ENCODE data around the gene ANKRD34C. TPM values are rescaled to one million over a fixed set of nuclear protein-coding genes. Genes with fewer than 3 reads are reported as not detected.
"Not testable (repeated sequence)": the region's sequence is repeated elsewhere in the genome, so short reads cannot be mapped to it uniquely, and the experiment has no call there.

Gene ANKRD34C
- polyA plus RNA-seq, 1 donor (not counting 4 experiments of a cell fraction or from before 2014, with no cell fraction given), result not detected

GRCh38 chr15:79315623-79316328 is 33.3 kb downstream of the ANKRD34C start:
- DNase-seq (ENCODE audit: low read depth, low spot score) (no peak), FAIRE-seq (no peak)
- Histone ChIP-seq H3K36me3 (ENCODE audit: control insufficient read depth in 2 of 2, extremely low read depth in 1 of 2, insufficient read depth in 2 of 2, low read length in 2 of 2) (peaks cover 27 to 43% of the 10 kb centered on the region in 2 experiments), H3K9me1 (ENCODE audit: control insufficient read depth, extremely low read depth, insufficient read depth, low read length) (no peaks in the 10 kb centered on the region), H2AFZ (ENCODE audit: control insufficient read depth, low read length) (no peak overlapping the region), H4K20me1 (ENCODE audit: control insufficient read depth, extremely low read depth, insufficient read depth, low read length) (no peaks in the 10 kb centered on the region), H3K27me3 (ENCODE audit: control insufficient read depth, extremely low read depth, insufficient read depth, low read length) (no peaks in the 10 kb centered on the region), H3K9me3 (ENCODE audit: control insufficient read depth, low read depth, low read length) (no peaks in the 10 kb centered on the region), H3K79me2 (ENCODE audit: control insufficient read depth, insufficient read depth, low read length) (peaks cover 75% of the 10 kb centered on the region), H3K9ac (ENCODE audit: control insufficient read depth, extremely low read depth, insufficient read depth, low read length) (no peak overlapping the region), H3K4me3 (ENCODE audit: control insufficient read depth in 2 of 3, extremely low read depth in 1 of 3, insufficient read depth in 2 of 3, low read depth in 1 of 3, low read length in 3 of 3) (no peak overlapping the region), H3K4me2 (ENCODE audit: control insufficient read depth, extremely low read depth, insufficient read depth, low read depth, low read length) (no peak overlapping the region), H3K4me1 (ENCODE audit: control insufficient read depth, extremely low read depth, insufficient read depth, low read length) (peaks cover 30% of the 10 kb centered on the region), H3K27ac (ENCODE audit: control insufficient read depth, insufficient read depth, low read length) (no peak overlapping the region)
- TF ChIP-seq, protein P1, sequence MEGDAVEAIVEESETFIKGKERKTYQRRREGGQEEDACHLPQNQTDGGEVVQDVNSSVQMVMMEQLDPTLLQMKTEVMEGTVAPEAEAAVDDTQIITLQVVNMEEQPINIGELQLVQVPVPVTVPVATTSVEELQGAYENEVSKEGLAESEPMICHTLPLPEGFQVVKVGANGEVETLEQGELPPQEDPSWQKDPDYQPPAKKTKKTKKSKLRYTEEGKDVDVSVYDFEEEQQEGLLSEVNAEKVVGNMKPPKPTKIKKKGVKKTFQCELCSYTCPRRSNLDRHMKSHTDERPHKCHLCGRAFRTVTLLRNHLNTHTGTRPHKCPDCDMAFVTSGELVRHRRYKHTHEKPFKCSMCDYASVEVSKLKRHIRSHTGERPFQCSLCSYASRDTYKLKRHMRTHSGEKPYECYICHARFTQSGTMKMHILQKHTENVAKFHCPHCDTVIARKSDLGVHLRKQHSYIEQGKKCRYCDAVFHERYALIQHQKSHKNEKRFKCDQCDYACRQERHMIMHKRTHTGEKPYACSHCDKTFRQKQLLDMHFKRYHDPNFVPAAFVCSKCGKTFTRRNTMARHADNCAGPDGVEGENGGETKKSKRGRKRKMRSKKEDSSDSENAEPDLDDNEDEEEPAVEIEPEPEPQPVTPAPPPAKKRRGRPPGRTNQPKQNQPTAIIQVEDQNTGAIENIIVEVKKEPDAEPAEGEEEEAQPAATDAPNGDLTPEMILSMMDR (optimal IDR thresholded peaks at IDR 0.05 in 1 of 3, IDR thresholded peaks at IDR 0.05 in 1 of 3, conservative IDR thresholded peaks at IDR 0.05 in 1 of 3; ENCODE audit: extremely low read depth in 1 of 3, insufficient read depth in 2 of 3, low read length in 3 of 3), result no peak
- no peak for TF ChIP-seq EZH2 (IDR thresholded peaks at IDR 0.05; ENCODE audit: low read length)
- dilution Hi-C loops (cut with MboI; ENCODE audit: extremely low pct_ligation_motif_present, low sequenced_read_pairs), result no loop called here

DNA sequence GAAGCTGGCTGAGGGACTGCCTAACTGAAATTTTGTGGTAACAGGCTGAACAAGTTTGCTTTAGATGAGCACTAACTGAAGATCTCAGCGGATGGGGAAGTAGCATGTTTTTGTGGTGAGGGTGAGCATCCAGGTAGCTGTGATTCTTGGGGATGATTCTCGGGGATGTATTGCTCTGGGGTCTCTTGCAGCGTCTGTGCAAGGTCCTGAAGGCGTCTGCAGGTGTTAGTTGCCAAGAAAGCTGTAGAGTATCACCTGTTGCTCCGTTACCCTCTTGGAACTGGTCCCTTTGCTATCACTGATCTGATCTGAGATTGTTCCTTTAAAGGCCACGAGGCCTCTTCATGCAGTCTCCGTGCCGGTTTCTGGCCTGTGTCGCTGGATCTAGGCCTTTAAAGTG is 34.3 kb downstream of the ANKRD34C start:
- Histone ChIP-seq H4K20me1 (ENCODE audit: control insufficient read depth, extremely low read depth, insufficient read depth, low read length) (no peaks in the 10 kb centered on the region), H3K4me2 (ENCODE audit: control insufficient read depth, extremely low read depth, insufficient read depth, low read depth, low read length) (no peak overlapping the region), H3K27me3 (ENCODE audit: control insufficient read depth, extremely low read depth, insufficient read depth, low read length) (no peaks in the 10 kb centered on the region), H3K27ac (ENCODE audit: control insufficient read depth, insufficient read depth, low read length) (no peak overlapping the region), H3K4me1 (ENCODE audit: control insufficient read depth, extremely low read depth, insufficient read depth, low read length) (peaks cover 30% of the 10 kb centered on the region), H2AFZ (ENCODE audit: control insufficient read depth, low read length) (no peak overlapping the region), H3K9ac (ENCODE audit: control insufficient read depth, extremely low read depth, insufficient read depth, low read length) (no peak overlapping the region), H3K79me2 (ENCODE audit: control insufficient read depth, insufficient read depth, low read length) (peaks cover 76% of the 10 kb centered on the region), H3K9me1 (ENCODE audit: control insufficient read depth, extremely low read depth, insufficient read depth, low read length) (no peaks in the 10 kb centered on the region), H3K9me3 (ENCODE audit: control insufficient read depth, low read depth, low read length) (no peaks in the 10 kb centered on the region), H3K4me3 (ENCODE audit: control insufficient read depth in 2 of 3, extremely low read depth in 1 of 3, insufficient read depth in 2 of 3, low read depth in 1 of 3, low read length in 3 of 3) (no peak overlapping the region), H3K36me3 (ENCODE audit: control insufficient read depth in 2 of 2, extremely low read depth in 1 of 2, insufficient read depth in 2 of 2, low read length in 2 of 2) (peaks cover 30 to 47% of the 10 kb centered on the region in 2 experiments)
- FAIRE-seq, result no peak
- TF ChIP-seq, protein P1 (optimal IDR thresholded peaks at IDR 0.05 in 1 of 3, IDR thresholded peaks at IDR 0.05 in 1 of 3, conservative IDR thresholded peaks at IDR 0.05 in 1 of 3; ENCODE audit: extremely low read depth in 1 of 3, insufficient read depth in 2 of 3, low read length in 3 of 3), result no peak
- no peak for TF ChIP-seq EZH2 (IDR thresholded peaks at IDR 0.05; ENCODE audit: low read length)
- dilution Hi-C loops (cut with MboI; ENCODE audit: extremely low pct_ligation_motif_present, low sequenced_read_pairs), result no loop called here
- no peak for DNase-seq (ENCODE audit: low read depth, low spot score)

DNA sequence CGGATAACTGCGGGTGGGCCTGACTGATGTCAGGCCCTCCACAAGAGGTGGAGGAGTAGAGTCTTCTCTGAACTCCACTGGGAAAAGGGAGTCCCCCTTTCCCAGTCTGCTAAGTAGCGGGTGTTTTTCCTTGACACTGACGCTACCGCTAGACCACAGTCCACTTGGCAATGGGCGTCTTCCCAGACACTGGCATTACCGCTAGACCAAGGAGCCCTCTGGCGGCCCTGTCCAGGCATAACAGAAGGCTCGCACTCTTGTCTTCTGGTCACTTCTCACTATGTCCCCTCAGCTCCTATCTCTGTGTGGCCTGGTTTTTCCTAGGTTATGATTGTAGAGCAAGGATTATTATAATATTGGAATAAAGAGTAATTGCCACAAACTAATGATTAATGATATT is 37.5 kb downstream of the ANKRD34C start:
- peaks cover 58% of the 10 kb centered on the region for H3K79me2 ChIP-seq (ENCODE audit: control insufficient read depth, insufficient read depth, low read length)
- dilution Hi-C loops (cut with MboI; ENCODE audit: extremely low pct_ligation_motif_present, low sequenced_read_pairs); H3K4me2 ChIP-seq (ENCODE audit: control insufficient read depth, extremely low read depth, insufficient read depth, low read depth, low read length); H3K9me3 ChIP-seq (ENCODE audit: control insufficient read depth, low read depth, low read length); DNase-seq (ENCODE audit: low read depth, low spot score); H3K9ac ChIP-seq (ENCODE audit: control insufficient read depth, extremely low read depth, insufficient read depth, low read length); H4K20me1 ChIP-seq (ENCODE audit: control insufficient read depth, extremely low read depth, insufficient read depth, low read length); H3K4me3 ChIP-seq (ENCODE audit: control insufficient read depth in 2 of 3, extremely low read depth in 1 of 3, insufficient read depth in 2 of 3, low read depth in 1 of 3, low read length in 3 of 3); H3K27me3 ChIP-seq (ENCODE audit: control insufficient read depth, extremely low read depth, insufficient read depth, low read length); H2AFZ ChIP-seq (ENCODE audit: control insufficient read depth, low read length); FAIRE-seq; H3K4me1 ChIP-seq (ENCODE audit: control insufficient read depth, extremely low read depth, insufficient read depth, low read length); H3K27ac ChIP-seq (ENCODE audit: control insufficient read depth, insufficient read depth, low read length); H3K9me1 ChIP-seq (ENCODE audit: control insufficient read depth, extremely low read depth, insufficient read depth, low read length): not testable (repeated sequence)
- H3K36me3 ChIP-seq (ENCODE audit: control insufficient read depth in 2 of 2, extremely low read depth in 1 of 2, insufficient read depth in 2 of 2, low read length in 2 of 2), result peaks cover 39 to 40% of the 10 kb centered on the region in 2 experiments
